ENCODE measurements around the gene ARFGAP3.

- TF ChIP-seq CTCF (IDR thresholded peaks at IDR 0.05) (no peak), POLR2A (IDR thresholded peaks at IDR 0.05) (no peak)
These were observed 87.3 kb downstream of the ARFGAP3 start for GRCh38 chr22:42769574-42770447.

Data from heart left ventricle (tissue), 13 donors.